CD4-positive, alpha-beta T cell treated with Interleukin-1 beta for 1 hour (primary cell): Measurements from ENCODE around the gene HOXC12.

Source experiments
- DNase-seq, 2 donors: peaks; one replicate each; pipeline ENCODE4 v3.0.0-alpha.2; 2020 to 2022

HOXC12 gene

GRCh38 chr12:53985692-53985993, 30.9 kb downstream of the HOXC12 start:
- DNase-seq: no peak

- DNase-seq: no peak
Observed at GRCh38 chr12:53985994-53986685, 31.4 kb downstream of the HOXC12 start.

- no peak for DNase-seq
Observed at GRCh38 chr12:53986686-53987483, 32.2 kb downstream of the HOXC12 start.

- DNase-seq: no peak
Observed at GRCh38 chr12:53987787-53988230, 33.1 kb downstream of the HOXC12 start.

- no peak for DNase-seq
Observed at GRCh38 chr12:53988541-53989226, 34.0 kb downstream of the HOXC12 start.

GRCh38 chr12:53989227-53990113, 34.8 kb downstream of the HOXC12 start:
- peak in 1 of 2 donors; percentile 42 for DNase-seq

GRCh38 chr12:53990311-53991076, 35.8 kb downstream of the HOXC12 start:
- no peak for DNase-seq

- no peak for DNase-seq
Observed at GRCh38 chr12:53991077-53991460, 36.4 kb downstream of the HOXC12 start.

- no peak for DNase-seq
Observed at GRCh38 chr12:53992377-53992889, 37.7 kb downstream of the HOXC12 start.

- no peak for DNase-seq
Observed at GRCh38 chr12:53993162-53994008, 38.7 kb downstream of the HOXC12 start.

GRCh38 chr12:53994009-53994263, 39.2 kb downstream of the HOXC12 start:
- no peak for DNase-seq

GRCh38 chr12:53994264-53995001, 39.7 kb downstream of the HOXC12 start:
- DNase-seq: no peak

- no peak for DNase-seq
Observed at GRCh38 chr12:53995002-53995377, 40.3 kb downstream of the HOXC12 start.

- no peak for DNase-seq
Observed at GRCh38 chr12:53995378-53996239, 40.9 kb downstream of the HOXC12 start.

GRCh38 chr12:53996240-53997203, 41.8 kb downstream of the HOXC12 start:
- no peak for DNase-seq

- no peak for DNase-seq
Observed at GRCh38 chr12:53997204-53998109, 42.8 kb downstream of the HOXC12 start.
